A549 (cell line): Measurements from ENCODE around the gene USP15.
A peak's percentile ranks its signal among the peaks of the same experiment; 100 is the strongest.

Experiments
- CHD2 ChIP-seq: fragments of 150-350 bp; IDR thresholded peaks from 2 replicates; pipeline ENCODE4 v1.6.1; 2014; ENCODE audit warnings: low read length; ENCODE audit not compliant: partially characterized antibody
- CTCF ChIP-seq: fragments of >200 bp; sonication (Bioruptor Twin); formaldehyde crosslinking; IDR thresholded peaks from 3 replicates; pipeline ENCODE4 v1.5.1; 2016
- EP300 ChIP-seq, 2 experiments: fragments of >200 bp; sonication (Bioruptor Twin); formaldehyde crosslinking; IDR thresholded peaks; 2 replicates in 1 of 2; 3 replicates in 1 of 2; pipeline ENCODE4 v1.6.1; 2016 to 2017
- HMGXB4 ChIP-seq: fragments of 250-450 bp; sonication (Bioruptor Pico); IDR thresholded peaks from 2 replicates; pipeline ENCODE4 v1.5.0; 2021; ENCODE audit warnings: mild to moderate bottlenecking, moderate library complexity, borderline replicate concordance
- MAFK ChIP-seq: fragments of 450-650 bp; IDR thresholded peaks from 2 replicates; pipeline ENCODE4 v1.6.1; 2014; ENCODE audit not compliant: partially characterized antibody
- MAX ChIP-seq: IDR thresholded peaks from 2 replicates; pipeline ENCODE4 v1.6.1; 2012
- NFE2L2 ChIP-seq: fragments of 150-350 bp; conservative IDR thresholded peaks from 2 replicates; pipeline ENCODE4 v1.6.1; 2014; ENCODE audit warnings: low read length
- POLR2AphosphoS2 ChIP-seq: conservative IDR thresholded peaks from 2 replicates; pipeline ENCODE4 v1.6.1; 2012; ENCODE audit warnings: low read length, improper control_type of control experiment, inconsistent platforms
- REST ChIP-seq: fragments of 200-600 bp; sonication (generic); IDR thresholded peaks from 2 replicates; pipeline ENCODE4 v1.6.1; 2016; ENCODE audit warnings: antibody characterized with exemption, mild to moderate bottlenecking, moderate library complexity

- TF ChIP-seq CTCF (no peak), NFE2L2 (no peak), EP300 (IDR thresholded peaks at IDR 0.05) (no peak), REST (no peak), MAFK (peak; percentile 93), POLR2AphosphoS2 (no peak), HMGXB4 (CRISPR knock-in tag) (no peak), MAX (no peak), CHD2 (no peak)
These were observed 9.4 kb downstream of the USP15 start for GRCh38 chr12:62269464-62270228.
